ENCODE measurements around the gene AFG1L. TPM values are rescaled to one million over a fixed set of nuclear protein-coding genes. Genes with fewer than 3 reads are reported as not detected.
"Not testable (repeated sequence)": the region's sequence is repeated elsewhere in the genome, so short reads cannot be mapped to it uniquely, and the experiment has no call there.

AFG1L gene
- total RNA-seq, 2 experiments from 2014 or later = 5.6 to 6.3 TPM

GRCh38 chr6:108448481-108448880, 153.6 kb downstream of the AFG1L start:
- no peak overlapping the region for H3K27ac Mint-ChIP-seq
- no peak overlapping the region for H3K4me3 Mint-ChIP-seq
- no peak for TF ChIP-seq CTCF (IDR thresholded peaks at IDR 0.05)
- H3K36me3 Mint-ChIP-seq (ENCODE audit: low read depth) = no peaks in the 10 kb centered on the region
- DNase-seq (no peak), ATAC-seq (no peak)
- intact Hi-C loops (cut with micrococcal nuclease) = no loop called here
- peaks cover 2% of the 10 kb centered on the region for H3K27me3 Mint-ChIP-seq
- POLR2A ChIA-PET = interaction anchor here (0.6 kb wide), 1 partner anchor 205 kb away, joined by 3 read pairs; no protein-coding TSS in a partner anchor
- H3K9me3 Mint-ChIP-seq = no peaks in the 10 kb centered on the region
- peaks cover 23% of the 10 kb centered on the region for H3K4me1 Mint-ChIP-seq (ENCODE audit: low read depth)
- CTCF ChIA-PET = no interaction called here

DNA sequence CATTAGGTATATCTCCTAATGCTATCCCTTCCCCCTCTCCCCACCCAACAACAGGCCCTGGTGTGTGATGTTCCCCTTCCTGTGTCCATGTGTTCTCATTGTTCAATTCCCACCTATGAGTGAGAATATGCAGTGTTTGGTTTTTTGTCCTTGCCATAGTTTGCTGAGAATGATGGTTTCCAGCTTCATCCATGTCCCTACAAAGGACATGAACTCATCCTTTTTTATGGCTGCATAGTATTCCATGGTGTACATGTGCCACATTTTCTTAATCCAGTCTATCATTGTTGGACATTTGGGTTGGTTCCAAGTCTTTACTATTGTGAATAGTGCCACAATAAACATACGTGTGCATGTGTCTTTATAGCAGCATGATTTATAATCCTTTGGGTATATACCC, 154.9 kb downstream of the AFG1L start:
- H3K9me3 Mint-ChIP-seq; DNase-seq; H3K4me3 Mint-ChIP-seq; CTCF ChIA-PET; H3K27me3 Mint-ChIP-seq; intact Hi-C loops (cut with micrococcal nuclease); POLR2A ChIA-PET; ATAC-seq; H3K27ac Mint-ChIP-seq; H3K36me3 Mint-ChIP-seq (ENCODE audit: low read depth): not testable (repeated sequence)
- H3K4me1 Mint-ChIP-seq (ENCODE audit: low read depth) = peaks cover 22% of the 10 kb centered on the region

DNA sequence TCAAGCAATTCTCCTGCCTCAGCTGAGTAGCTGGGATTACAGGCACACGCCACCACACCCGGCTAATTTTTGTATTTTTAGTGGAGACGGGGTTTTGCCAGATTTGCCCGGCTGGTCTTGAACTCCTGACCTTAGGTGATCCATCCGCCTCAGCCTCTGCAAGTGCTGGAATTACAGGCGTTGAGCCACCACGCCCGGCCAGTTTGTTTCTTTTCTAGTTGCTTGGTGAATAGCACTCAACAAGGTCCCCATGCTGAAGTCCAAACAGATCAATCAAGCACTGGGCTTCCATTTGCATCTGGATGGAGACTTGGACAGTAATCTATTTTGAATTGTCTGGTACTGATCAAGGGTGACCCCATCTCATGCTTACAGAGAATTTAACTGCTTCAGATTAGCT, 157.0 kb downstream of the AFG1L start:
- Mint-ChIP-seq H3K4me3 (no peak overlapping the region), H3K27me3 (no peaks in the 10 kb centered on the region), H3K4me1 (ENCODE audit: low read depth) (peaks cover 7% of the 10 kb centered on the region), H3K36me3 (ENCODE audit: low read depth) (no peaks in the 10 kb centered on the region), H3K27ac (no peak overlapping the region), H3K9me3 (no peaks in the 10 kb centered on the region)
- CTCF ChIA-PET = no interaction called here
- POLR2A ChIA-PET = no interaction called here
- no peak for ATAC-seq
- no peak for DNase-seq
- intact Hi-C loops (cut with micrococcal nuclease) = no loop called here
- no peak for TF ChIP-seq CTCF (IDR thresholded peaks at IDR 0.05)

- intact Hi-C loops (cut with micrococcal nuclease) = no loop called here
Observed at GRCh38 chr6:108452711-108453195, 157.9 kb downstream of the AFG1L start.

DNA sequence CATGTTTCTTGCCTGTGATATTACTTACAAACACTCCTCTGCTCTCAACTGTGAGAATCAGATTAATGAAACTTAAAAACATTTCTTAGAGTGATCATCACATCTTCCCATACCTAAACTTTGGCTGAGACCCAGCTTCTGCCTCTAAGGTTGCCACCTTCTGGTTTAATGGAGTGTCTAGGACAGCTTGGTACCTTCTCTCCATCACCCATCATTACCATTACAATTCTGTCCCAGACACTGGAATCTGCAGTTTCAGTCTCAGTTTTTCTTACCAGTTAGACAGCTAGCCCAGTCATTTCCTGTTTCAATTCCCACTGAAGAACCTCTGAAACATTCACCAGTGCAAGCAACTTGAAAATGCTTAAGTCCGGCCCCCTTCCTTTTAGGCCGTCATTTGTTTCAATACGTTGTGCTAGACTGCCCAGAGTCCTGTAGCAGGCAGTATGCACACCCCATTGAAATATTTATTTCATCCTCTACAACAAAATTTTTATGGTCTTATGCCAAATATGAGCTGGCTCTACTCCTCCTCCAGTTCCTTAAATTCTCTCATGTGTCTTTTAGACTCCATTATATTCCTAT, 158.8 kb downstream of the AFG1L start:
- TF ChIP-seq CTCF (IDR thresholded peaks at IDR 0.05) = no peak
- Mint-ChIP-seq H3K4me1 (ENCODE audit: low read depth) (peaks cover 7% of the 10 kb centered on the region), H3K4me3 (no peak overlapping the region), H3K27ac (no peak overlapping the region), H3K36me3 (ENCODE audit: low read depth) (no peaks in the 10 kb centered on the region), H3K27me3 (no peaks in the 10 kb centered on the region), H3K9me3 (no peaks in the 10 kb centered on the region)
- ATAC-seq (no peak), DNase-seq (no peak)
- ChIA-PET CTCF (interaction anchor here (1.6 kb wide), 1 partner anchor 39 kb away, joined by 9 read pairs; no protein-coding TSS in a partner anchor), POLR2A (no interaction called here)
- intact Hi-C loops (cut with micrococcal nuclease) = no loop called here

More at GRCh38 chr6:108452711-108453195, 157.9 kb downstream of the AFG1L start:
- no peak overlapping the region for H3K27ac Mint-ChIP-seq
- ATAC-seq (no peak), DNase-seq (no peak)
- no peaks in the 10 kb centered on the region for H3K36me3 Mint-ChIP-seq (ENCODE audit: low read depth)
- no peak overlapping the region for H3K4me3 Mint-ChIP-seq
- CTCF ChIA-PET = interaction anchor here (1.6 kb wide), 1 partner anchor 39 kb away, joined by 9 read pairs; no protein-coding TSS in a partner anchor
- H3K27me3 Mint-ChIP-seq = no peaks in the 10 kb centered on the region
- TF ChIP-seq CTCF (IDR thresholded peaks at IDR 0.05) = no peak
- peaks cover 7% of the 10 kb centered on the region for H3K4me1 Mint-ChIP-seq (ENCODE audit: low read depth)
- POLR2A ChIA-PET = no interaction called here
- H3K9me3 Mint-ChIP-seq = no peaks in the 10 kb centered on the region
